IMR-90 (cell line): ENCODE data around the gene MROH2B. TPM values are rescaled to one million over a fixed set of nuclear protein-coding genes. Genes with fewer than 3 reads are reported as not detected.

Source experiments
- ATAC-seq: fragments of 200-7000 bp; cut with Tn5 transposase; 2 replicates; pipeline ENCODE4 v1.9.1; 2020; ENCODE audit warnings: low read depth, mild to moderate bottlenecking, moderate library complexity
- BruUV-seq: library from RNA; stranded (reverse); fragments of 400-500 nt; replicated peaks from 2 replicates; lab custom pipeline; 2021; lab: Mats Ljungman, UMichigan
- CTCF ChIA-PET: fragments of 300-600 bp; formaldehyde crosslinking; extraction: SDS; loops from one replicate; lab custom pipeline; 2021; ENCODE audit warnings: antibody characterized with exemption; lab: Yijun Ruan, JAX
- POLR2A ChIA-PET: fragments of 300-600 bp; sonication (Branson Sonifier 250); formaldehyde crosslinking; loops from one replicate; lab custom pipeline; 2022; ENCODE audit warnings: antibody characterized with exemption; ENCODE audit not compliant: unreplicated experiment; lab: Charles Lee
- DNase-seq: peaks from one replicate; pipeline ENCODE4 v3.0.0; 2013
- H2AFZ ChIP-seq: replicated peaks from 2 replicates; pipeline ENCODE3; 2013; ENCODE audit warnings: low read length, mild to moderate bottlenecking; ENCODE audit not compliant: poor library complexity
- H2AK5ac ChIP-seq: 2 replicates; pipeline ENCODE4 v1.6.1; 2013; ENCODE audit warnings: low read depth, low read length, inconsistent platforms
- H2AK9ac ChIP-seq: replicated peaks from 2 replicates; pipeline ENCODE3; 2013; ENCODE audit warnings: mild to moderate bottlenecking, low read depth, low read length, moderate library complexity; ENCODE audit not compliant: poor library complexity
- H2BK120ac ChIP-seq: 2 replicates; pipeline ENCODE4 v1.6.1; 2013; ENCODE audit warnings: low read depth, low read length, inconsistent platforms
- H2BK15ac ChIP-seq: 3 replicates; pipeline ENCODE4 v1.6.1; 2013; ENCODE audit warnings: low read depth, low read length, inconsistent platforms
- H2BK20ac ChIP-seq: 2 replicates; pipeline ENCODE4 v1.6.1; 2013; ENCODE audit warnings: low read depth, mild to moderate bottlenecking, inconsistent platforms, low read length, moderate library complexity
- H2BK5ac ChIP-seq: 2 replicates; pipeline ENCODE4 v1.6.1; 2013; ENCODE audit warnings: mild to moderate bottlenecking, low read depth, low read length, inconsistent platforms; ENCODE audit not compliant: poor library complexity, severe bottlenecking
- H3K14ac ChIP-seq: replicated peaks from 2 replicates; pipeline ENCODE4 v1.6.1; 2013; ENCODE audit warnings: low read depth, low read length, inconsistent platforms
- H3K18ac ChIP-seq: 2 replicates; pipeline ENCODE4 v1.6.1; 2013; ENCODE audit warnings: low read depth, low read length, control low read depth
- H3K23ac ChIP-seq: 2 replicates; pipeline ENCODE4 v1.6.1; 2013; ENCODE audit warnings: low read depth, low read length, inconsistent platforms
- H3K27ac ChIP-seq: 2 replicates; pipeline ENCODE4 v1.5.1; 2013; ENCODE audit warnings: mild to moderate bottlenecking, control low read depth, low read length; ENCODE audit not compliant: insufficient read depth
- H3K27me3 ChIP-seq: 2 replicates; pipeline ENCODE4 v1.6.1; 2013; ENCODE audit warnings: low read length; ENCODE audit not compliant: control insufficient read depth, insufficient read depth
- H3K36me3 ChIP-seq: 2 replicates; pipeline ENCODE4 v1.6.1; 2013; ENCODE audit warnings: low read length, mixed read lengths; ENCODE audit not compliant: control insufficient read depth, insufficient read depth
- H3K4ac ChIP-seq: 2 replicates; pipeline ENCODE4 v1.6.1; 2013; ENCODE audit warnings: low read depth, low read length, inconsistent platforms
- H3K4me1 ChIP-seq: 2 replicates; pipeline ENCODE4 v1.6.1; 2013; ENCODE audit warnings: low read length, mixed read lengths; ENCODE audit not compliant: control insufficient read depth, insufficient read depth
- H3K4me2 ChIP-seq: 2 replicates; pipeline ENCODE4 v1.6.1; 2013; ENCODE audit warnings: low read depth, mild to moderate bottlenecking, control low read depth, low read length, moderate library complexity
- H3K4me3 ChIP-seq: 2 replicates; pipeline ENCODE4 v1.5.1; 2013; ENCODE audit warnings: low read depth, mild to moderate bottlenecking, control low read depth, low read length, moderate library complexity; ENCODE audit not compliant: insufficient read depth
- H3K56ac ChIP-seq: 2 replicates; pipeline ENCODE4 v1.6.1; 2013; ENCODE audit warnings: low read length, inconsistent platforms; ENCODE audit not compliant: insufficient read depth; ENCODE audit errors: extremely low read depth
- H3K79me1 ChIP-seq, 2 experiments: 2 replicates each; pipeline ENCODE4 v1.6.1; 2013; ENCODE audit warnings: low read length in 2 of 2, inconsistent platforms in 1 of 2, low read depth in 1 of 2
- H3K9ac ChIP-seq: 2 replicates; pipeline ENCODE4 v1.6.1; 2013; ENCODE audit warnings: low read depth, low read length, control low read depth
- H3K9me1 ChIP-seq: 2 replicates; pipeline ENCODE4 v1.6.1; 2013; ENCODE audit warnings: low read length, inconsistent platforms; ENCODE audit not compliant: insufficient read depth
- H3K9me3 ChIP-seq: 2 replicates; pipeline ENCODE4 v1.6.1; 2013; ENCODE audit warnings: low read length; ENCODE audit not compliant: control insufficient read depth, insufficient read depth
- H4K20me1 ChIP-seq: 2 replicates; pipeline ENCODE4 v1.6.1; 2013; ENCODE audit warnings: low read length, inconsistent platforms; ENCODE audit not compliant: insufficient read depth
- H4K5ac ChIP-seq: 2 replicates; pipeline ENCODE4 v1.6.1; 2013; ENCODE audit warnings: mild to moderate bottlenecking, low read depth, low read length, control low read depth
- H4K8ac ChIP-seq, 2 experiments: 2 replicates each; pipeline ENCODE4 v1.6.1; 2013; ENCODE audit warnings: low read depth in 2 of 2, low read length in 2 of 2, control low read depth in 1 of 2, inconsistent platforms in 1 of 2
- H4K91ac ChIP-seq: 2 replicates; pipeline ENCODE4 v1.6.1; 2013; ENCODE audit warnings: low read depth, low read length, inconsistent platforms; ENCODE audit not compliant: insufficient read depth
- CEBPB ChIP-seq: IDR thresholded peaks from 2 replicates; pipeline ENCODE4 v1.6.1; 2012; ENCODE audit warnings: low read depth, low read length, improper control_type of control experiment
- FOS ChIP-seq: fragments of 150-350 bp; IDR thresholded peaks from 2 replicates; pipeline ENCODE4 v1.6.1; 2016; ENCODE audit warnings: low read depth, low read length
- MAFK ChIP-seq: IDR thresholded peaks from 2 replicates; pipeline ENCODE4 v1.6.1; 2012; ENCODE audit warnings: low read depth, low read length, improper control_type of control experiment
- MXI1 ChIP-seq: IDR thresholded peaks from 2 replicates; pipeline ENCODE4 v1.6.1; 2012; ENCODE audit warnings: low read depth, mild to moderate bottlenecking, low read length, moderate library complexity, borderline replicate concordance
- POLR2A ChIP-seq: IDR thresholded peaks from 2 replicates; pipeline ENCODE4 v1.6.1; 2012; ENCODE audit warnings: mild to moderate bottlenecking, low read depth, low read length
- RAD21 ChIP-seq: IDR thresholded peaks from 2 replicates; pipeline ENCODE4 v1.6.1; 2012; ENCODE audit warnings: low read length, improper control_type of control experiment
- RCOR1 ChIP-seq: IDR thresholded peaks from 2 replicates; pipeline ENCODE4 v1.6.1; 2012; ENCODE audit warnings: mild to moderate bottlenecking, low read length, improper control_type of control experiment; ENCODE audit not compliant: insufficient replicate concordance
- SMC3 ChIP-seq: fragments of 150-350 bp; IDR thresholded peaks from 2 replicates; pipeline ENCODE4 v1.6.1; 2016; ENCODE audit warnings: low read depth, mild to moderate bottlenecking, antibody characterized with exemption, low read length, moderate library complexity
- WGBS, 2 experiments: methylation state at CpG; one replicate each; pipeline versions ENCODE4 v1.1.5 to v1.1.7; 2013; ENCODE audit warnings: missing lambda C conversion rate in 2 of 2; ENCODE audit not compliant: insufficient read length in 1 of 2; ENCODE audit errors: extremely low coverage in 2 of 2; 5-methylcytosine and 5-hydroxymethylcytosine counted together
- dilution Hi-C: fragments of 300-500 bp; cut with HindIII; formaldehyde crosslinking; loops from one replicate; pipeline ENCODE4 v1.14.3; 2018; ENCODE audit warnings: low sequenced_read_pairs; ENCODE audit not compliant: unreplicated experiment
- in situ Hi-C: fragments of 300-500 bp; cut with MboI; formaldehyde crosslinking; loops from 3 replicates; pipeline ENCODE4 v1.14.3; 2019; ENCODE audit warnings: low sequenced_read_pairs, inconsistent platforms, mixed read lengths
- intact Hi-C: fragments of 100-400 bp; cut with micrococcal nuclease; formaldehyde crosslinking; loops from 2 replicates; pipeline ENCODE4 v1.10.0; 2022
- polyA plus RNA-seq, 3 experiments: library from polyadenylated mRNA; depleted of rRNA; stranded (reverse); fragments of >200 nt; gene quantifications; 2 replicates each; pipeline ENCODE4 v1.2.3, GENCODE V29; 2012; ENCODE audit warnings: low replicate concordance in 1 of 3
- total RNA-seq: library from RNA; depleted of rRNA; stranded (reverse); fragments of >200 nt; gene quantifications from 2 replicates; pipeline ENCODE4 v1.2.3, GENCODE V29; 2012
- TF ChIP-seq, protein P1 (sequence below): fragments of 150-350 bp; IDR thresholded peaks from 2 replicates; pipeline ENCODE4 v1.6.1; 2016; ENCODE audit warnings: low read depth, mild to moderate bottlenecking, low read length, moderate library complexity, borderline replicate concordance
- TF ChIP-seq, protein P2 (sequence below): fragments of 150-350 bp; IDR thresholded peaks from 2 replicates; pipeline ENCODE4 v1.6.1; 2017; ENCODE audit warnings: mild to moderate bottlenecking, antibody characterized with exemption, low read length, low read depth

MROH2B gene
- total and polyA plus RNA-seq, 2 of the 4 experiments (the other 2 are of a cell fraction): not detected

DNA sequence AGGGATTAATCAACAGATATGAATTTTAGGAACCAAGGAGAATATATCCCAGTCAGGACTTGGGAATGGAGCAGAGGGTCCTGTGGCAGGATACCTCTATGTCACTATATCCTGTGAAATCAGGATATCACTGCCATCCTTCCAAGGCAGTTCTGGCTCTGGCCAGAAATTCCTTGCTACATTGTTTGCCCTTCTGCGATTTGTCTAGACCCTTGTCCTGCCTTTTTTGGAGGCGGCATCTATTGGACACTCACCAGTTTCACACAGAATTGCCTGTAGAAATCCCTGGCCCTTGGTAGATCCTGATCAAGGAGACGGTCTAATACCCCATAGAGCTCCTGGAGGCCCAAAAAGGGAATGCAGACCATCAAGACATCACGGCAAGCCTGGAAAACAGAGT lies 71.2 kb downstream of the MROH2B start:
- no peak overlapping the region for H4K8ac ChIP-seq
- no peak for ATAC-seq
- H4K20me1 ChIP-seq: no peaks in the 10 kb centered on the region
- no peak overlapping the region for H3K4me3 ChIP-seq
- H2BK15ac ChIP-seq: no peak overlapping the region
- no peaks in the 10 kb centered on the region for H3K4me1 ChIP-seq
- H3K36me3 ChIP-seq: no peaks in the 10 kb centered on the region
- in situ Hi-C loops (no loop called here), dilution Hi-C loops (no loop called here), intact Hi-C loops (no loop called here)
- H2AK5ac ChIP-seq: no peak overlapping the region
- no peak overlapping the region for H2AK9ac ChIP-seq
- H3K27me3 ChIP-seq: no peaks in the 10 kb centered on the region
- no peak overlapping the region for H2BK120ac ChIP-seq
- no peak overlapping the region for H3K27ac ChIP-seq
- H3K79me1 ChIP-seq: no peaks in the 10 kb centered on the region
- H3K56ac ChIP-seq: no peak overlapping the region
- BruUV-seq: no TSS peak
- H2AFZ ChIP-seq: no peak overlapping the region
- TF ChIP-seq, protein P1, sequence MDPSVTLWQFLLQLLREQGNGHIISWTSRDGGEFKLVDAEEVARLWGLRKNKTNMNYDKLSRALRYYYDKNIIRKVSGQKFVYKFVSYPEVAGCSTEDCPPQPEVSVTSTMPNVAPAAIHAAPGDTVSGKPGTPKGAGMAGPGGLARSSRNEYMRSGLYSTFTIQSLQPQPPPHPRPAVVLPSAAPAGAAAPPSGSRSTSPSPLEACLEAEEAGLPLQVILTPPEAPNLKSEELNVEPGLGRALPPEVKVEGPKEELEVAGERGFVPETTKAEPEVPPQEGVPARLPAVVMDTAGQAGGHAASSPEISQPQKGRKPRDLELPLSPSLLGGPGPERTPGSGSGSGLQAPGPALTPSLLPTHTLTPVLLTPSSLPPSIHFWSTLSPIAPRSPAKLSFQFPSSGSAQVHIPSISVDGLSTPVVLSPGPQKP: no peak
- TF ChIP-seq RCOR1 (no peak), CEBPB (no peak), SMC3 (no peak), RAD21 (no peak), MAFK (no peak), MXI1 (no peak), FOS (no peak), POLR2A (no peak)
- TF ChIP-seq, protein P2, sequence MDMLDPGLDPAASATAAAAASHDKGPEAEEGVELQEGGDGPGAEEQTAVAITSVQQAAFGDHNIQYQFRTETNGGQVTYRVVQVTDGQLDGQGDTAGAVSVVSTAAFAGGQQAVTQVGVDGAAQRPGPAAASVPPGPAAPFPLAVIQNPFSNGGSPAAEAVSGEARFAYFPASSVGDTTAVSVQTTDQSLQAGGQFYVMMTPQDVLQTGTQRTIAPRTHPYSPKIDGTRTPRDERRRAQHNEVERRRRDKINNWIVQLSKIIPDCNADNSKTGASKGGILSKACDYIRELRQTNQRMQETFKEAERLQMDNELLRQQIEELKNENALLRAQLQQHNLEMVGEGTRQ: no peak
- DNase-seq: no peak
- no peak overlapping the region for H3K14ac ChIP-seq
- H3K4me2 ChIP-seq: no peak overlapping the region
- no peak overlapping the region for H3K4ac ChIP-seq
- no peak overlapping the region for H3K23ac ChIP-seq
- H3K9ac ChIP-seq: no peak overlapping the region
- no peak overlapping the region for H4K5ac ChIP-seq
- no peak overlapping the region for H2BK5ac ChIP-seq
- no peak overlapping the region for H2BK20ac ChIP-seq
- WGBS, 2 experiments: 100% methylated on average over 2 of the region's 4 CpGs; no CpG with 5 or more reads in 1 of the 2 experiments
- no peaks in the 10 kb centered on the region; the same call in 1 of the 2 replicates for H3K9me1 ChIP-seq
- POLR2A ChIA-PET: no interaction called here
- no peak overlapping the region for H3K18ac ChIP-seq
- no peaks in the 10 kb centered on the region for H3K9me3 ChIP-seq
- H4K91ac ChIP-seq: no peak overlapping the region
- CTCF ChIA-PET: no interaction called here
